Measurements from ENCODE around the gene PRR4.

DNA sequence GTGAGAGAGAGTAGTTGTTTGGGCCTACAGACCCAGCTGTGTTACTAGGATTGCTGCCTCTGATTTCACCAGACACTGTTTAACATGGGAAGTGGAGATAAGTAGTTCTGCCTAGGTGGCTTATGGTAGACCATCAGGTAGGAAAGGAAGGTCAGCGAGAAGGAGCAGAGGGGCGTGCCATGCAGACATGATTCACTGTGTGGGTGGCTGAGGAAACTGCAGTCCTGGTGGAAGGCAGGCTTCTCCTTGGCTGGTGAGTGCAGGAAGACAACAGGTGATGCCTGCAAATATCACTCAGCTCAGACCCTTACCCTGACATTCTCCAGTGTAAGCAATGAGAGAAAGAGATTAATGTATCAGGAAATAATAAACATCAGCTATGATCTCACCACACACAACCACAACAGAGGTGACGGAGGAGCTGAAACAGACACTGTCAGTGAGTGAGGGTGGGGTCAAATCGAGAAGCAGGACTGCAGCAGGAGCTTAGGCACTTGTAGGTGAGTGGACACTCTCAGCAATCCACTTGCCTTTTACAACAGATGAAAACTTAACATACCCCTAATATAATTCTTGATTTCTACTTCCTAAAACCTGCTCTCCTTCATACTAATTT is 2.1 kb upstream of the PRR4 start:
- TF ChIP-seq, protein P1, sequence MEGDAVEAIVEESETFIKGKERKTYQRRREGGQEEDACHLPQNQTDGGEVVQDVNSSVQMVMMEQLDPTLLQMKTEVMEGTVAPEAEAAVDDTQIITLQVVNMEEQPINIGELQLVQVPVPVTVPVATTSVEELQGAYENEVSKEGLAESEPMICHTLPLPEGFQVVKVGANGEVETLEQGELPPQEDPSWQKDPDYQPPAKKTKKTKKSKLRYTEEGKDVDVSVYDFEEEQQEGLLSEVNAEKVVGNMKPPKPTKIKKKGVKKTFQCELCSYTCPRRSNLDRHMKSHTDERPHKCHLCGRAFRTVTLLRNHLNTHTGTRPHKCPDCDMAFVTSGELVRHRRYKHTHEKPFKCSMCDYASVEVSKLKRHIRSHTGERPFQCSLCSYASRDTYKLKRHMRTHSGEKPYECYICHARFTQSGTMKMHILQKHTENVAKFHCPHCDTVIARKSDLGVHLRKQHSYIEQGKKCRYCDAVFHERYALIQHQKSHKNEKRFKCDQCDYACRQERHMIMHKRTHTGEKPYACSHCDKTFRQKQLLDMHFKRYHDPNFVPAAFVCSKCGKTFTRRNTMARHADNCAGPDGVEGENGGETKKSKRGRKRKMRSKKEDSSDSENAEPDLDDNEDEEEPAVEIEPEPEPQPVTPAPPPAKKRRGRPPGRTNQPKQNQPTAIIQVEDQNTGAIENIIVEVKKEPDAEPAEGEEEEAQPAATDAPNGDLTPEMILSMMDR (conservative IDR thresholded peaks at IDR 0.05): no peak
- no peak for TF ChIP-seq EZH2 (IDR thresholded peaks at IDR 0.05; ENCODE audit: low read depth)

All from PC-9 (cell line).